IMR-90 (cell line): Measurements from ENCODE around the gene TM4SF20. TPM values are rescaled to one million over a fixed set of nuclear protein-coding genes. Genes with fewer than 3 reads are reported as not detected.

Experiments used
- ATAC-seq: fragments of 200-7000 bp; cut with Tn5 transposase; 2 replicates; pipeline ENCODE4 v1.9.1; 2020; ENCODE audit warnings: low read depth, mild to moderate bottlenecking, moderate library complexity
- Bru-seq: library from RNA; stranded (reverse); fragments of 400-500 nt; gene quantifications from one replicate; lab custom pipeline; 2021; lab: Mats Ljungman, UMichigan
- BruChase-seq, 2 experiments: library from RNA; stranded (reverse); fragments of 400-500 nt; gene quantifications; one replicate each; lab custom pipeline; 2021; lab: Mats Ljungman, UMichigan
- BruUV-seq: library from RNA; stranded (reverse); fragments of 400-500 nt; replicated peaks from 2 replicates; lab custom pipeline; 2021; lab: Mats Ljungman, UMichigan
- CTCF ChIA-PET: fragments of 300-600 bp; formaldehyde crosslinking; extraction: SDS; loops from one replicate; lab custom pipeline; 2021; ENCODE audit warnings: antibody characterized with exemption; lab: Yijun Ruan, JAX
- POLR2A ChIA-PET: fragments of 300-600 bp; sonication (Branson Sonifier 250); formaldehyde crosslinking; loops from one replicate; lab custom pipeline; 2022; ENCODE audit warnings: antibody characterized with exemption; ENCODE audit not compliant: unreplicated experiment; lab: Charles Lee
- DNase-seq: peaks from one replicate; pipeline ENCODE4 v3.0.0; 2013
- H2AFZ ChIP-seq: replicated peaks from 2 replicates; pipeline ENCODE3; 2013; ENCODE audit warnings: low read length, mild to moderate bottlenecking; ENCODE audit not compliant: poor library complexity
- H2AK5ac ChIP-seq: 2 replicates; pipeline ENCODE4 v1.6.1; 2013; ENCODE audit warnings: low read depth, low read length, inconsistent platforms
- H2AK9ac ChIP-seq: replicated peaks from 2 replicates; pipeline ENCODE3; 2013; ENCODE audit warnings: mild to moderate bottlenecking, low read depth, low read length, moderate library complexity; ENCODE audit not compliant: poor library complexity
- H2BK120ac ChIP-seq: 2 replicates; pipeline ENCODE4 v1.6.1; 2013; ENCODE audit warnings: low read depth, low read length, inconsistent platforms
- H2BK15ac ChIP-seq: 3 replicates; pipeline ENCODE4 v1.6.1; 2013; ENCODE audit warnings: low read depth, low read length, inconsistent platforms
- H2BK20ac ChIP-seq: 2 replicates; pipeline ENCODE4 v1.6.1; 2013; ENCODE audit warnings: low read depth, mild to moderate bottlenecking, inconsistent platforms, low read length, moderate library complexity
- H2BK5ac ChIP-seq: 2 replicates; pipeline ENCODE4 v1.6.1; 2013; ENCODE audit warnings: mild to moderate bottlenecking, low read depth, low read length, inconsistent platforms; ENCODE audit not compliant: poor library complexity, severe bottlenecking
- H3K14ac ChIP-seq: replicated peaks from 2 replicates; pipeline ENCODE4 v1.6.1; 2013; ENCODE audit warnings: low read depth, low read length, inconsistent platforms
- H3K18ac ChIP-seq: 2 replicates; pipeline ENCODE4 v1.6.1; 2013; ENCODE audit warnings: low read depth, low read length, control low read depth
- H3K23ac ChIP-seq: 2 replicates; pipeline ENCODE4 v1.6.1; 2013; ENCODE audit warnings: low read depth, low read length, inconsistent platforms
- H3K27ac ChIP-seq: 2 replicates; pipeline ENCODE4 v1.5.1; 2013; ENCODE audit warnings: mild to moderate bottlenecking, control low read depth, low read length; ENCODE audit not compliant: insufficient read depth
- H3K27me3 ChIP-seq: 2 replicates; pipeline ENCODE4 v1.6.1; 2013; ENCODE audit warnings: low read length; ENCODE audit not compliant: control insufficient read depth, insufficient read depth
- H3K36me3 ChIP-seq: 2 replicates; pipeline ENCODE4 v1.6.1; 2013; ENCODE audit warnings: low read length, mixed read lengths; ENCODE audit not compliant: control insufficient read depth, insufficient read depth
- H3K4ac ChIP-seq: 2 replicates; pipeline ENCODE4 v1.6.1; 2013; ENCODE audit warnings: low read depth, low read length, inconsistent platforms
- H3K4me1 ChIP-seq: 2 replicates; pipeline ENCODE4 v1.6.1; 2013; ENCODE audit warnings: low read length, mixed read lengths; ENCODE audit not compliant: control insufficient read depth, insufficient read depth
- H3K4me2 ChIP-seq: 2 replicates; pipeline ENCODE4 v1.6.1; 2013; ENCODE audit warnings: low read depth, mild to moderate bottlenecking, control low read depth, low read length, moderate library complexity
- H3K4me3 ChIP-seq: 2 replicates; pipeline ENCODE4 v1.5.1; 2013; ENCODE audit warnings: low read depth, mild to moderate bottlenecking, control low read depth, low read length, moderate library complexity; ENCODE audit not compliant: insufficient read depth
- H3K56ac ChIP-seq: 2 replicates; pipeline ENCODE4 v1.6.1; 2013; ENCODE audit warnings: low read length, inconsistent platforms; ENCODE audit not compliant: insufficient read depth; ENCODE audit errors: extremely low read depth
- H3K79me1 ChIP-seq, 2 experiments: 2 replicates each; pipeline ENCODE4 v1.6.1; 2013; ENCODE audit warnings: low read length in 2 of 2, inconsistent platforms in 1 of 2, low read depth in 1 of 2
- H3K9ac ChIP-seq: 2 replicates; pipeline ENCODE4 v1.6.1; 2013; ENCODE audit warnings: low read depth, low read length, control low read depth
- H3K9me1 ChIP-seq: 2 replicates; pipeline ENCODE4 v1.6.1; 2013; ENCODE audit warnings: low read length, inconsistent platforms; ENCODE audit not compliant: insufficient read depth
- H3K9me3 ChIP-seq: 2 replicates; pipeline ENCODE4 v1.6.1; 2013; ENCODE audit warnings: low read length; ENCODE audit not compliant: control insufficient read depth, insufficient read depth
- H4K20me1 ChIP-seq: 2 replicates; pipeline ENCODE4 v1.6.1; 2013; ENCODE audit warnings: low read length, inconsistent platforms; ENCODE audit not compliant: insufficient read depth
- H4K5ac ChIP-seq: 2 replicates; pipeline ENCODE4 v1.6.1; 2013; ENCODE audit warnings: mild to moderate bottlenecking, low read depth, low read length, control low read depth
- H4K8ac ChIP-seq, 2 experiments: 2 replicates each; pipeline ENCODE4 v1.6.1; 2013; ENCODE audit warnings: low read depth in 2 of 2, low read length in 2 of 2, control low read depth in 1 of 2, inconsistent platforms in 1 of 2
- H4K91ac ChIP-seq: 2 replicates; pipeline ENCODE4 v1.6.1; 2013; ENCODE audit warnings: low read depth, low read length, inconsistent platforms; ENCODE audit not compliant: insufficient read depth
- CEBPB ChIP-seq: IDR thresholded peaks from 2 replicates; pipeline ENCODE4 v1.6.1; 2012; ENCODE audit warnings: low read depth, low read length, improper control_type of control experiment
- CTCF ChIP-seq: conservative IDR thresholded peaks from 2 replicates; pipeline ENCODE4 v1.5.1; 2012; ENCODE audit warnings: mild to moderate bottlenecking, low read depth, low read length, improper control_type of control experiment
- MAZ ChIP-seq: IDR thresholded peaks from 2 replicates; pipeline ENCODE4 v1.6.1; 2012; ENCODE audit warnings: low read depth, mild to moderate bottlenecking, low read length, improper control_type of control experiment, moderate library complexity, borderline replicate concordance
- MXI1 ChIP-seq: IDR thresholded peaks from 2 replicates; pipeline ENCODE4 v1.6.1; 2012; ENCODE audit warnings: low read depth, mild to moderate bottlenecking, low read length, moderate library complexity, borderline replicate concordance
- NFE2L2 ChIP-seq: fragments of 150-350 bp; IDR thresholded peaks from 2 replicates; pipeline ENCODE4 v1.6.1; 2016; ENCODE audit warnings: low read depth, mild to moderate bottlenecking, low read length
- RFX5 ChIP-seq: IDR thresholded peaks from 2 replicates; pipeline ENCODE4 v1.8.0; 2012; ENCODE audit warnings: low read depth, mild to moderate bottlenecking, low read length, moderate library complexity
- SMC3 ChIP-seq: fragments of 150-350 bp; IDR thresholded peaks from 2 replicates; pipeline ENCODE4 v1.6.1; 2016; ENCODE audit warnings: low read depth, mild to moderate bottlenecking, antibody characterized with exemption, low read length, moderate library complexity
- USF2 ChIP-seq: fragments of 150-350 bp; IDR thresholded peaks from 2 replicates; pipeline ENCODE4 v1.6.1; 2017; ENCODE audit warnings: mild to moderate bottlenecking, antibody characterized with exemption, low read length, low read depth
- WGBS, 2 experiments: methylation state at CpG; one replicate each; pipeline versions ENCODE4 v1.1.5 to v1.1.7; 2013; ENCODE audit warnings: missing lambda C conversion rate in 2 of 2; ENCODE audit not compliant: insufficient read length in 1 of 2; ENCODE audit errors: extremely low coverage in 2 of 2; 5-methylcytosine and 5-hydroxymethylcytosine counted together
- dilution Hi-C: fragments of 300-500 bp; cut with HindIII; formaldehyde crosslinking; loops from one replicate; pipeline ENCODE4 v1.14.3; 2018; ENCODE audit warnings: low sequenced_read_pairs; ENCODE audit not compliant: unreplicated experiment
- in situ Hi-C: fragments of 300-500 bp; cut with MboI; formaldehyde crosslinking; loops from 3 replicates; pipeline ENCODE4 v1.14.3; 2019; ENCODE audit warnings: low sequenced_read_pairs, inconsistent platforms, mixed read lengths
- intact Hi-C: fragments of 100-400 bp; cut with micrococcal nuclease; formaldehyde crosslinking; loops from 2 replicates; pipeline ENCODE4 v1.10.0; 2022
- long read RNA-seq: library from polyadenylated mRNA; unstranded; transcript quantifications from one replicate; pipeline ENCODE4 v2.0.0, GENCODE V29; 2021; ENCODE audit not compliant: unreplicated experiment
- polyA plus RNA-seq, 3 experiments: library from polyadenylated mRNA; depleted of rRNA; stranded (reverse); fragments of >200 nt; gene quantifications; 2 replicates each; pipeline ENCODE4 v1.2.3, GENCODE V29; 2012; ENCODE audit warnings: low replicate concordance in 1 of 3
- total RNA-seq: library from RNA; depleted of rRNA; stranded (reverse); fragments of >200 nt; gene quantifications from 2 replicates; pipeline ENCODE4 v1.2.3, GENCODE V29; 2012; rRNA removed

Gene TM4SF20
- total RNA-seq (under 0.01 TPM in 2 replicates), polyA plus RNA-seq (2012; rRNA removed) (0.03 and 0.06 TPM in 2 replicates), Bru-seq, nascent RNA (percentile 28 among the genes with signal in this experiment), BruChase-seq, experiment 1, labeled RNA remaining after a 6-hour chase (percentile 23 among the genes with signal in this experiment), BruChase-seq, experiment 2, labeled RNA remaining after a 2-hour chase (percentile 14 among the genes with signal in this experiment)
- not detected in 2 replicates for polyA plus RNA-seq (2012; cell fraction: cytosol; rRNA removed)
- not detected in 2 replicates for polyA plus RNA-seq (2012; cell fraction: nucleus; rRNA removed; ENCODE audit: low replicate concordance)
- long read RNA-seq, partial matches to known transcripts: 1 of 1 reads
- long read RNA-seq, other reads (novel, unspliced or antisense): 0 of 1 reads

GRCh38 chr2:227379095-227379494 is at the start of gene TM4SF20:
TSS of gene TM4SF20 (minus strand) at chr2:227379306. CDS start at chr2:227379268, 38 bp downstream.
- Histone ChIP-seq H4K20me1 (no peaks in the 10 kb centered on the region), H3K79me1 (no peaks in the 10 kb centered on the region), H2BK15ac (peak within 1 kb of the TSS; percentile 70; the same call in 2 of the 3 replicates), H3K14ac (peak within 1 kb of the TSS; percentile 1), H3K4me3 (no peak within 1 kb of the TSS), H2AFZ (no peak within 1 kb of the TSS), H3K18ac (peak within 1 kb of the TSS; percentile 88; the same call in 1 of the 2 replicates), H3K4me1 (peaks cover 5% of the 10 kb centered on the region), H3K27ac (no peak within 1 kb of the TSS), H3K23ac (no peak within 1 kb of the TSS), H4K5ac (peak within 1 kb of the TSS; percentile 82; the same call in 1 of the 2 replicates), H4K91ac (no peak within 1 kb of the TSS; the same call in 1 of the 2 replicates), H3K27me3 (no peaks in the 10 kb centered on the region), H2AK9ac (no peak within 1 kb of the TSS), H2AK5ac (peak within 1 kb of the TSS; percentile 57; the same call in 1 of the 2 replicates), H3K36me3 (no peaks in the 10 kb centered on the region), H3K9me1 (no peaks in the 10 kb centered on the region), H4K8ac (peak within 1 kb of the TSS in 1 of 2 experiments; percentile 36; a peak in 2 of 4 replicates), H2BK120ac (no peak within 1 kb of the TSS; the same call in 1 of the 2 replicates), H3K56ac (no peak within 1 kb of the TSS), H2BK5ac (peak within 1 kb of the TSS; percentile 55), H3K4me2 (no peak within 1 kb of the TSS), H3K4ac (0 out of 2 replicates have a peak within 1 kb of the TSS, but pooled peaks have one; percentile 4), H3K9ac (no peak within 1 kb of the TSS), H2BK20ac (0 out of 2 replicates have a peak within 1 kb of the TSS, but pooled peaks have one; percentile 18), H3K9me3 (no peaks in the 10 kb centered on the region)
- DNase-seq (no peak), ATAC-seq (no peak)
- intact Hi-C loops: no loop called here
- ChIA-PET CTCF (interaction anchor here (0.6 kb wide), 1 partner anchor 63 kb away, joined by 3 read pairs; no protein-coding TSS in a partner anchor), POLR2A (no interaction called here)
- WGBS, 2 experiments: no CpG with 5 or more reads among the region's 4 CpGs
- BruUV-seq: no TSS peak
- dilution Hi-C loops: no loop called here
- in situ Hi-C loops: no loop called here
- no peak for TF ChIP-seq CTCF
- TF ChIP-seq MXI1: no peak
- TF ChIP-seq MAZ: no peak
- no peak for TF ChIP-seq RFX5
- TF ChIP-seq CEBPB: no peak
- no peak for TF ChIP-seq SMC3
- no peak for TF ChIP-seq NFE2L2
- no peak for TF ChIP-seq USF2
